ENCODE results near the gene TGFBR2. TPM values are rescaled to one million over a fixed set of nuclear protein-coding genes. Genes with fewer than 3 reads are reported as not detected.

The TGFBR2 gene
- total and polyA plus RNA-seq, 2 experiments from 2014 or later: 4.7 to 13.0 TPM

- no peak overlapping the region for H3K4me2 ChIP-seq
- no peak overlapping the region for H3K27ac Mint-ChIP-seq
- peaks cover 17% of the 10 kb centered on the region for H3K4me1 Mint-ChIP-seq
- H3K9me3 Mint-ChIP-seq: no peaks in the 10 kb centered on the region
- no peak for ATAC-seq
- TF ChIP-seq CTCF (conservative IDR thresholded peaks at IDR 0.05; ENCODE audit: low read depth in 2 of 2) (no peak), REST (IDR thresholded peaks at IDR 0.05; ENCODE audit: unreplicated experiment) (no peak), POLR2AphosphoS5 (IDR thresholded peaks at IDR 0.05; ENCODE audit: low read depth) (no peak), ZNF114 (CRISPR knock-in tag; IDR thresholded peaks at IDR 0.05) (no peak), ETS1 (IDR thresholded peaks at IDR 0.05) (no peak), NANOG (IDR thresholded peaks at IDR 0.05; ENCODE audit: borderline replicate concordance) (no peak), ZNF462 (CRISPR knock-in tag; IDR thresholded peaks at IDR 0.05) (no peak), JUNB (IDR thresholded peaks at IDR 0.05; ENCODE audit: unreplicated experiment) (no peak)
- peaks cover 5% of the 10 kb centered on the region; the same call in 1 of the 2 replicates for H3K4me1 ChIP-seq (ENCODE audit: insufficient read depth)
- no peak overlapping the region for H3K27ac ChIP-seq (ENCODE audit: low read depth)
- peaks cover 36% of the 10 kb centered on the region for H3K36me3 ChIP-seq (ENCODE audit: insufficient read depth)
- peaks cover 71% of the 10 kb centered on the region for H3K36me3 Mint-ChIP-seq (ENCODE audit: low read depth)
- H2AFZ ChIP-seq: no peak overlapping the region
- H3K27me3 ChIP-seq (ENCODE audit: insufficient read depth): no peaks in the 10 kb centered on the region
- H3F3A ChIP-seq (replicated peaks; ENCODE audit: low read depth): no peaks in the 10 kb centered on the region
- no peak overlapping the region for H3K4me3 Mint-ChIP-seq
- 0 out of 2 replicates have a peak, but pooled peaks cover 5% of the 10 kb centered on the region for H3K79me2 ChIP-seq (replicated peaks; ENCODE audit: insufficient read depth)
- H4K20me1 ChIP-seq (replicated peaks; ENCODE audit: insufficient read depth): no peaks in the 10 kb centered on the region
- no peak for DNase-seq (ENCODE audit: low spot score)
- no peak overlapping the region for H3K4me3 ChIP-seq
- H3K9me2 ChIP-seq (ENCODE audit: insufficient read depth): no peaks in the 10 kb centered on the region
- H3K27me3 Mint-ChIP-seq (ENCODE audit: insufficient read depth, low read depth, poor library complexity): no peaks in the 10 kb centered on the region
Observed at GRCh38 chr3:30672959-30673358, 66.6 kb downstream of the TGFBR2 start.

Data from GM23338 (cell line).